AG04450 (cell line): ENCODE results near the gene C6orf58. TPM values are rescaled to one million over a fixed set of nuclear protein-coding genes. Genes with fewer than 3 reads are reported as not detected.
"Not testable (repeated sequence)": the region's sequence is repeated elsewhere in the genome, so short reads cannot be mapped to it uniquely, and the experiment has no call there.

ENCODE experiments used
- CTCF ChIA-PET: fragments of 300-600, 350-600 bp; formaldehyde crosslinking; extraction: SDS; loops from one replicate; lab custom pipeline; 2022; ENCODE audit warnings: antibody characterized with exemption, inconsistent platforms; lab: Charles Lee
- POLR2A ChIA-PET: fragments of 350-600 bp; formaldehyde crosslinking; extraction: SDS; loops from one replicate; lab custom pipeline; 2021; ENCODE audit warnings: antibody characterized with exemption, inconsistent platforms; lab: Yijun Ruan, JAX
- DNase-seq: peaks from one replicate; pipeline ENCODE4 v3.0.0-alpha.2; 2011; ENCODE audit warnings: low read depth, low spot score
- H3K27ac ChIP-seq: one replicate; pipeline ENCODE4 v1.5.1; 2012; ENCODE audit warnings: low read depth, low read length, control low read depth
- H3K27me3 ChIP-seq: one replicate; pipeline ENCODE4 v1.6.0; 2012; ENCODE audit warnings: low read length; ENCODE audit not compliant: control insufficient read depth, insufficient read depth
- H3K4me3 ChIP-seq: 2 replicates; pipeline ENCODE4 v1.5.1; 2011; ENCODE audit warnings: mild to moderate bottlenecking, low read depth, low read length, control low read depth
- H3K9me3 ChIP-seq: 2 replicates; pipeline ENCODE4 v1.5.1; 2012; ENCODE audit warnings: low read length; ENCODE audit not compliant: control insufficient read depth, insufficient read depth
- polyA plus RNA-seq: library from polyadenylated mRNA; depleted of rRNA; stranded (reverse); fragments of >200 nt; gene quantifications from 2 replicates; pipeline ENCODE4 v1.2.3, GENCODE V29; 2011
- TF ChIP-seq, protein P1 (sequence below): IDR thresholded peaks from 2 replicates; pipeline ENCODE4 v1.5.1; 2011; ENCODE audit warnings: low read depth, low read length, control low read depth, inconsistent platforms

The C6orf58 gene
- polyA plus RNA-seq, 1 experiment = 0.12 TPM

DNA sequence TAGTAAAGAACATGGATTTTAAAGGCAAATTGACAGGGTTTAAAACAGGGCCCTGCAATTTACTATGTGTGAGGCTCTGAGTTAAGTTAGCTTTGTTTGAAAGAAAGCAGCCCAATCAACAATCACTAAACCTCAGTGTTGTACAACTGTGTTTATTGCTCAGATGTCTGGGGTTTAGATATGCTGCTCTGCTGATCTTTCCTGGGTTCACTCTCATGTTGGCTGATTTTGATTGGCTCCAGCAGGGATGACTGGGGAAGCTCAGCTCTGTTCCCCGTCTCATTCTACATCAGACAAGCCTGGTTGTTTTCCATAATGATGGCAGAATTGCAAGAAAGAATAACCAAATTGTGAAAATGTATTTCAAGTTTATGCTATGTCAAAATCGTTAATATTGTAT lies 10.9 kb downstream of the C6orf58 start:
- no peak for DNase-seq
- no peak overlapping the region for H3K27ac ChIP-seq
- no peaks in the 10 kb centered on the region for H3K27me3 ChIP-seq
- no peak overlapping the region for H3K4me3 ChIP-seq
- POLR2A ChIA-PET = no interaction called here
- TF ChIP-seq, protein P1, sequence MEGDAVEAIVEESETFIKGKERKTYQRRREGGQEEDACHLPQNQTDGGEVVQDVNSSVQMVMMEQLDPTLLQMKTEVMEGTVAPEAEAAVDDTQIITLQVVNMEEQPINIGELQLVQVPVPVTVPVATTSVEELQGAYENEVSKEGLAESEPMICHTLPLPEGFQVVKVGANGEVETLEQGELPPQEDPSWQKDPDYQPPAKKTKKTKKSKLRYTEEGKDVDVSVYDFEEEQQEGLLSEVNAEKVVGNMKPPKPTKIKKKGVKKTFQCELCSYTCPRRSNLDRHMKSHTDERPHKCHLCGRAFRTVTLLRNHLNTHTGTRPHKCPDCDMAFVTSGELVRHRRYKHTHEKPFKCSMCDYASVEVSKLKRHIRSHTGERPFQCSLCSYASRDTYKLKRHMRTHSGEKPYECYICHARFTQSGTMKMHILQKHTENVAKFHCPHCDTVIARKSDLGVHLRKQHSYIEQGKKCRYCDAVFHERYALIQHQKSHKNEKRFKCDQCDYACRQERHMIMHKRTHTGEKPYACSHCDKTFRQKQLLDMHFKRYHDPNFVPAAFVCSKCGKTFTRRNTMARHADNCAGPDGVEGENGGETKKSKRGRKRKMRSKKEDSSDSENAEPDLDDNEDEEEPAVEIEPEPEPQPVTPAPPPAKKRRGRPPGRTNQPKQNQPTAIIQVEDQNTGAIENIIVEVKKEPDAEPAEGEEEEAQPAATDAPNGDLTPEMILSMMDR = no peak
- no peaks in the 10 kb centered on the region for H3K9me3 ChIP-seq
- CTCF ChIA-PET = no interaction called here

DNA sequence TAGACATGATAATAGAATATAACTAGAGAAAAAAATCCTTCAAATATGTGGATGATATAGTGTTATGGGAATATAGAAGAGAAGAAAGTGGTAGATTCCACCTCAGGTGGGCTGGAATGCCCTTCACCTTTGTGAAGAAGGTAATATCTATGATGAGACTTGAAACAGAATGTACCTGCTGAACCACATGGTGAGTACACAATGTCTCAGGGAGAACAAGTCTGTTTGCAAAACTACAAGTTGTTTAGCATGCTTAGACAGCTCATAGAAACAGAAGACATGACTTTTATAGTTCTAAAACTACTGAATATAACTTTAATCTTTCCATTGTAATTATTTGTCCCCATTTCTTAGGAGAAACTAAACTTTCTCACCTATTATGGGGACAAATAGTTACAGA lies 12.2 kb downstream of the C6orf58 start:
- DNase-seq = no peak
- no peaks in the 10 kb centered on the region for H3K9me3 ChIP-seq
- TF ChIP-seq, protein P1 = no peak
- CTCF ChIA-PET = no interaction called here
- no peak overlapping the region for H3K4me3 ChIP-seq
- H3K27ac ChIP-seq = no peak overlapping the region
- POLR2A ChIA-PET = no interaction called here
- no peaks in the 10 kb centered on the region for H3K27me3 ChIP-seq

DNA sequence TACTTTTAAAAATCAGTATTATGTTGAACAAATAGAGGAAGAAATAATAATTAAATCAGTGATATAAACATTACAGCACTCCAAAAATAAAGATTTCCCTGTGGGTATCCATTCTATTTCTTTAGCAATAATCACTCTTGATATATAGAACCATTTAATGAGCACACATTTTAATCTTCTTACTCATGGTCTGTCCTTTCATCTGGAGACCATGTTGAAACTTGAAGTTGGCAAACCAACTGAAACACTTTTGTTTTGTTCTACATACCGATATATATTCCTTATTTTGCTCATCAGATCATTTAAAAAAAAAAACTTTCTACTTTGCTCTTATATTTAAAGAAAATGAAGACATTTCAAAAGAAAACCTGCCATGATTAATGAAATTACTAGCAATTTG lies 13.4 kb downstream of the C6orf58 start:
- no peaks in the 10 kb centered on the region for H3K9me3 ChIP-seq
- H3K27ac ChIP-seq = no peak overlapping the region
- POLR2A ChIA-PET = no interaction called here
- TF ChIP-seq, protein P1 = no peak
- CTCF ChIA-PET = no interaction called here
- no peak for DNase-seq
- H3K27me3 ChIP-seq = no peaks in the 10 kb centered on the region
- H3K4me3 ChIP-seq = no peak overlapping the region

GRCh38 chr6:127592964-127593363 lies 16.0 kb downstream of the C6orf58 start:
- DNase-seq = no peak
- no peak overlapping the region for H3K27ac ChIP-seq
- no peaks in the 10 kb centered on the region for H3K27me3 ChIP-seq
- H3K4me3 ChIP-seq = no peak overlapping the region
- CTCF ChIA-PET = no interaction called here
- POLR2A ChIA-PET = no interaction called here
- TF ChIP-seq, protein P1 = no peak
- H3K9me3 ChIP-seq = no peaks in the 10 kb centered on the region

DNA sequence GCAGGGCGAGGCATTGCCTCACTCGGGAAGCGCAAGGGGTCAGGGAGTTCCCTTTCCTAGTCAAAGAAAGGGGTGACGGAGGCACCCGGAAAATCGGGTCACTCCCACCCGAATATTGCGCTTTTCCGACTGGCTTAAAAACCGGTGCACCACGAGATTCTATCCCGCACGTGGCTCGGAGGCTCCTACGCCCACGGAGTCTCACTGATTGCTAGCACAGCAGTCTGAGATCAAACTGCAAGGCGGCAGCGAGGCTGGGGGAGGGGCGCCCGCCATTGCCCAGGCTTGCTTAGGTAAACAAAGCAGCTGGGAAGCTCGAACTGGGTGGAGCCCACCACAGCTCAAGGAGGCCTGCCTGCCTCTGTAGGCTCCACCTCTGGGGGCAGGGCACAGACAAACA lies 16.5 kb downstream of the C6orf58 start:
- POLR2A ChIA-PET, H3K4me3 ChIP-seq, DNase-seq: not testable (repeated sequence)

DNA sequence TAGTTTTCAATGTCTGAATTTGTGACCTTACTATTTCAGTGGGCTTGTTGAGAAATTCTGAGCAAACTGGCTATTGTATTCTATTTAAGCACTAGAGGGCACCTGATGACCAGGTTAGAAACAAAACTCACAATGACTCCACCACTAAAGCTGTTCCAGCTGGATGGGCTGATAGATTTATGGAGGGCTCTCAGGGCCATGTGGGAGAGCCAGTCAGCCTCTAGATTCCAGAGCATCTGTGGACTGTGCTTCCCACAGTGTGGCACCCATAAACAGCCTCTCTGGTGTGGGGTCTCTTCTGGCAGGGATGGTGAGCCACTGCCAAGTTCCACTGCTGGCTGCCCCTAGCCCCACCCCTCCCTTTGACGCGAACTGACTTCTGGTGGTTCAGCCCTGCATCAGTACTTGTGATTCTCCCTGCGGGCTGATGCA lies 29.2 kb downstream of the C6orf58 start:
- TF ChIP-seq, protein P1 = peak; percentile 36
- POLR2A ChIA-PET = no interaction called here
- no peak overlapping the region for H3K27ac ChIP-seq
- no peaks in the 10 kb centered on the region for H3K27me3 ChIP-seq
- CTCF ChIA-PET = interaction anchor here (1.2 kb wide), 1 partner anchor 36 kb away, joined by 6 read pairs; no protein-coding TSS in a partner anchor
- H3K4me3 ChIP-seq = no peak overlapping the region
- no peaks in the 10 kb centered on the region for H3K9me3 ChIP-seq
- no peak for DNase-seq

More for the DNA sequence above, 16.5 kb downstream of the C6orf58 start:
- H3K27me3 ChIP-seq, H3K9me3 ChIP-seq, H3K27ac ChIP-seq, CTCF ChIA-PET: not testable (repeated sequence)
